Measurements from ENCODE around the gene FLAD1.
A peak's percentile ranks its signal among the peaks of the same experiment; 100 is the strongest.

FLAD1 gene

DNA sequence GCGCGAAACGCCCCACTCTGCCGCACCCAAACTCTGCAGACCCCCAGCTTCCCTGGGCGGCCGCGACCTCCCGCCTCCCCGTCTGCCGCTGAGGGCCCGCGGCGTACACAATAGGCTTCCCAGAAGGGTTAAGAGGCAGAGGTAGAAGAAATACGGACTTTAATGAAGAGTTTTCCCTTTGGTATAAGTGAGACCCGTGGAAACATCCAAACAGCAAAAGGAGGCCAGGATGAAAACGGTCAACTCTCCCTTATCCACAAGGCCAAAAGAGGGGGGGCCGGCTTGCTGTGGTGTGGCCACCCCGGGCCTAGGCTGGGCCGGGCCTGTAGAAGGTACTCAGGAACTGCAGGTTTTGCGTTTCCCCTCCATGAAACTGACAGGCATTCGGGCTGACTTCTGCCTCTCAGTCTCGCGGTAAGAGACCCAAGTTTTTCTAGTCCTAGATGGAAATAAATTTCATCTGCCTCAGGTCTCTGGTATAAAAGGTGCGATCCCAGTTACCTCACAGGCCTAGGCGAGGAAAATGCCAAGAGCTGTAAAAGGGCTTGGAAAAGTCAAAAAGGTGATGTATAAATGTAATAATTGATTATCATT is 20.9 kb upstream of the FLAD1 start:
- peaks cover 58% of the 10 kb centered on the region for H3K36me3 ChIP-seq (ENCODE audit: low read depth)
- peak overlapping the region; percentile 99 for H3K27ac ChIP-seq (ENCODE audit: poor library complexity, severe bottlenecking)
- no peaks in the 10 kb centered on the region for H3K27me3 ChIP-seq (ENCODE audit: insufficient read depth, poor library complexity, severe bottlenecking)
- no peaks in the 10 kb centered on the region for H3K9me3 ChIP-seq (ENCODE audit: severe bottlenecking)
- TF ChIP-seq CTCF (IDR thresholded peaks at IDR 0.05; ENCODE audit: poor library complexity, severe bottlenecking), result peak; percentile 57
- DNase-seq (ENCODE audit: low spot score) (no peak), ATAC-seq (ENCODE audit: low read depth) (peak; percentile 13)
- peak overlapping the region; percentile 86 for H3K4me3 ChIP-seq (ENCODE audit: severe bottlenecking)
- H3K4me1 ChIP-seq (ENCODE audit: insufficient read depth, poor library complexity, severe bottlenecking), result peaks cover 8% of the 10 kb centered on the region

GRCh38 chr1:154962795-154963330 is 20.3 kb upstream of the FLAD1 start:
- DNase-seq (ENCODE audit: low spot score), result no peak
- no peaks in the 10 kb centered on the region for H3K9me3 ChIP-seq (ENCODE audit: severe bottlenecking)
- peak overlapping the region; percentile 86 for H3K4me3 ChIP-seq (ENCODE audit: severe bottlenecking)
- no peaks in the 10 kb centered on the region for H3K27me3 ChIP-seq (ENCODE audit: insufficient read depth, poor library complexity, severe bottlenecking)
- TF ChIP-seq CTCF (IDR thresholded peaks at IDR 0.05; ENCODE audit: poor library complexity, severe bottlenecking), result no peak
- peaks cover 14% of the 10 kb centered on the region for H3K4me1 ChIP-seq (ENCODE audit: insufficient read depth, poor library complexity, severe bottlenecking)
- no peak for ATAC-seq (ENCODE audit: low read depth)
- H3K36me3 ChIP-seq (ENCODE audit: low read depth), result peaks cover 65% of the 10 kb centered on the region
- H3K27ac ChIP-seq (ENCODE audit: poor library complexity, severe bottlenecking), result peak overlapping the region; percentile 99

DNA sequence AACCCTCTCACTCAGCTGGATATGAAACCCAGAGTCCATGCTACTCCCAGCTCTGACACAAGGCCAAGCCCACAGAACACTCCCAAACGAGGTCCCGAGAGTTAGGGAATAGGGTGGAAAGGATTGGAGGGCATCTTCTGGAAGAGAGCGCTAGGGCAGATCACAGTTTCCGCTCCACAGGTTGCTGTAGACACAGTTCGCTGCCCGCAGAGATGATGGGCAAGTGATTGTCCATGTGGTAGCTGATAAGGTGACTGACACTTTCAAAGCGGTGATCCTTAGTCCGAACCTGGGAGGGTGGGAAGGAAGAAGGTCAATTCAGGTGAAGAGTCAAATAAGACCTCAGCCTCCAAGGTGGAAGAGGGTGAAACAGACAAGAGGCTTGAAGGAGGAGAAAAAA is 19.5 kb upstream of the FLAD1 start:
- H3K36me3 ChIP-seq (ENCODE audit: low read depth), result peaks cover 72% of the 10 kb centered on the region
- TF ChIP-seq CTCF (IDR thresholded peaks at IDR 0.05; ENCODE audit: poor library complexity, severe bottlenecking), result no peak
- peaks cover 22% of the 10 kb centered on the region for H3K4me1 ChIP-seq (ENCODE audit: insufficient read depth, poor library complexity, severe bottlenecking)
- H3K27ac ChIP-seq (ENCODE audit: poor library complexity, severe bottlenecking), result peak overlapping the region; percentile 99
- ATAC-seq (ENCODE audit: low read depth) (no peak), DNase-seq (ENCODE audit: low spot score) (no peak)
- no peak overlapping the region for H3K4me3 ChIP-seq (ENCODE audit: severe bottlenecking)
- no peaks in the 10 kb centered on the region for H3K27me3 ChIP-seq (ENCODE audit: insufficient read depth, poor library complexity, severe bottlenecking)
- H3K9me3 ChIP-seq (ENCODE audit: severe bottlenecking), result no peaks in the 10 kb centered on the region

GRCh38 chr1:154964359-154964758 is 18.8 kb upstream of the FLAD1 start:
- Histone ChIP-seq H3K27me3 (ENCODE audit: insufficient read depth, poor library complexity, severe bottlenecking) (no peaks in the 10 kb centered on the region), H3K36me3 (ENCODE audit: low read depth) (peaks cover 77% of the 10 kb centered on the region), H3K9me3 (ENCODE audit: severe bottlenecking) (no peaks in the 10 kb centered on the region), H3K27ac (ENCODE audit: poor library complexity, severe bottlenecking) (peak overlapping the region; percentile 99), H3K4me1 (ENCODE audit: insufficient read depth, poor library complexity, severe bottlenecking) (peaks cover 23% of the 10 kb centered on the region), H3K4me3 (ENCODE audit: severe bottlenecking) (no peak overlapping the region)
- ATAC-seq (ENCODE audit: low read depth), result no peak
- no peak for DNase-seq (ENCODE audit: low spot score)
- TF ChIP-seq CTCF (IDR thresholded peaks at IDR 0.05; ENCODE audit: poor library complexity, severe bottlenecking), result no peak

DNA sequence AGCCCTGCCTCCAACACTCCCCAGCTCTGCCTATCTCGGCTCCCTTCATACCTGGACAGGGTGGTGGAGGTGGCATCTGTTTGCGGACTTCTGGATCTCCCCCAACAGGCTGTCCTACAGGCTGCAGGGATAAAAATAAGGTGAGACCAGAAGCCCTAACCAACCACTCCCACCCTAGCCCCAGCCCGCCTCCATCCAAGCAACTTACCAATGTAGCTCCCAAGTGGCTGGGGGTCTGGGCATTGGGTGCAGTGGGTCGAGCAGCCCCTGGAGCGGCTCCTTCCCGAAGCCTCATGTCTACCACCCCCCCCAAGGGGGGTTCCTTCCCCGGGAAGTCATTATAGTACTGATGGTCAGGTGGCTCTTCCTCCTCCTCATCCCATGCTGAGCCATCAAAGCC is 17.0 kb upstream of the FLAD1 start:
- no peak for DNase-seq (ENCODE audit: low spot score)
- Histone ChIP-seq H3K36me3 (ENCODE audit: low read depth) (peaks cover 73% of the 10 kb centered on the region), H3K9me3 (ENCODE audit: severe bottlenecking) (no peaks in the 10 kb centered on the region), H3K4me3 (ENCODE audit: severe bottlenecking) (no peak overlapping the region), H3K4me1 (ENCODE audit: insufficient read depth, poor library complexity, severe bottlenecking) (peaks cover 23% of the 10 kb centered on the region), H3K27me3 (ENCODE audit: insufficient read depth, poor library complexity, severe bottlenecking) (no peaks in the 10 kb centered on the region), H3K27ac (ENCODE audit: poor library complexity, severe bottlenecking) (peak overlapping the region; percentile 99)
- no peak for TF ChIP-seq CTCF (IDR thresholded peaks at IDR 0.05; ENCODE audit: poor library complexity, severe bottlenecking)
- ATAC-seq (ENCODE audit: low read depth), result no peak
